ENCODE measurements around the gene MPPED2.

The MPPED2 gene

DNA sequence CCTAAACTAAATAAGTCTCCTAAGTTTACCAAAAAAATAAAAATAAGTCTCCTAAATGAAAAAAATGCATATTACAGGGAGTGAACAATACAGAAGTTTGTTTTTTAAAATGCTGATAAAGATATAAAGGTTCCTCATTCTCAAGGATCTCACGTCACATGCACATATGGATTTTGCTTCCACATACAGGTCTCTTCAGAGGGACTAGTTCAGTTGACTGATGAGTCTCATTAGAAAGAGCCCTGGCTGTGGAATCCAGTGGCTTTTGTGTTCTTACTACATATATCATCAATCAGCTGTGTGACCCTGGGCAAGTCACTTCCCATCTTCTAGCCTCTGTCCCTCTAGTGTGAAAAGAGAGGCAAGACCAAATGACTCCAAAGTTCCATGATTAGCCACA lies 43.1 kb downstream of the MPPED2 start:
- Histone ChIP-seq H3K4me3 (ENCODE audit: low read depth, low read length) (no peak overlapping the region), H3K27me3 (no peaks in the 10 kb centered on the region), H3K9me3 (no peaks in the 10 kb centered on the region), H3K36me3 (no peaks in the 10 kb centered on the region), H3K4me1 (no peaks in the 10 kb centered on the region)
- DNase-seq = no peak
- TF ChIP-seq, protein P1, sequence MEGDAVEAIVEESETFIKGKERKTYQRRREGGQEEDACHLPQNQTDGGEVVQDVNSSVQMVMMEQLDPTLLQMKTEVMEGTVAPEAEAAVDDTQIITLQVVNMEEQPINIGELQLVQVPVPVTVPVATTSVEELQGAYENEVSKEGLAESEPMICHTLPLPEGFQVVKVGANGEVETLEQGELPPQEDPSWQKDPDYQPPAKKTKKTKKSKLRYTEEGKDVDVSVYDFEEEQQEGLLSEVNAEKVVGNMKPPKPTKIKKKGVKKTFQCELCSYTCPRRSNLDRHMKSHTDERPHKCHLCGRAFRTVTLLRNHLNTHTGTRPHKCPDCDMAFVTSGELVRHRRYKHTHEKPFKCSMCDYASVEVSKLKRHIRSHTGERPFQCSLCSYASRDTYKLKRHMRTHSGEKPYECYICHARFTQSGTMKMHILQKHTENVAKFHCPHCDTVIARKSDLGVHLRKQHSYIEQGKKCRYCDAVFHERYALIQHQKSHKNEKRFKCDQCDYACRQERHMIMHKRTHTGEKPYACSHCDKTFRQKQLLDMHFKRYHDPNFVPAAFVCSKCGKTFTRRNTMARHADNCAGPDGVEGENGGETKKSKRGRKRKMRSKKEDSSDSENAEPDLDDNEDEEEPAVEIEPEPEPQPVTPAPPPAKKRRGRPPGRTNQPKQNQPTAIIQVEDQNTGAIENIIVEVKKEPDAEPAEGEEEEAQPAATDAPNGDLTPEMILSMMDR (IDR thresholded peaks at IDR 0.05; ENCODE audit: low read depth, low read length) = no peak

DNA sequence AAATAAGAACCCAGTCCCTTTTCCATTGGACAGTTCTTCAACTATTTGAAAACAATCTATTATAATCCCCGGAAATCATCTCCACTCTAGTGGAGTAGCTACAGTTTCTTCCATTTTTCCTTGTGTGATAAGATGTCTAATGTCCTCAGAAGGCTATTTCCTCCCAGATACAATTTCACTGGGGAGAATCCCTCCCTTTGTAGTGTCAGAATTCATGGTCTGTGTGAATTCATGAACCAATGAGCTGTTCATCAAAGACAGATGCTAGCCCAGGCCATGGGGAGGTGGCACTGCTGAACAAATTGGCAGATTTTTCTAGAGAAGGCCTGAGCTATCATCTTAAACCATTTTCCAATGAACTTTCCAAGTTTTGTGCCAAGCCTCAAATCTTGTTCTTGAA lies 45.4 kb downstream of the MPPED2 start:
- Histone ChIP-seq H3K27me3 (no peaks in the 10 kb centered on the region), H3K36me3 (no peaks in the 10 kb centered on the region), H3K9me3 (no peaks in the 10 kb centered on the region), H3K4me1 (no peaks in the 10 kb centered on the region), H3K4me3 (ENCODE audit: low read depth, low read length) (no peak overlapping the region)
- TF ChIP-seq, protein P1 (IDR thresholded peaks at IDR 0.05; ENCODE audit: low read depth, low read length) = no peak
- DNase-seq = no peak

DNA sequence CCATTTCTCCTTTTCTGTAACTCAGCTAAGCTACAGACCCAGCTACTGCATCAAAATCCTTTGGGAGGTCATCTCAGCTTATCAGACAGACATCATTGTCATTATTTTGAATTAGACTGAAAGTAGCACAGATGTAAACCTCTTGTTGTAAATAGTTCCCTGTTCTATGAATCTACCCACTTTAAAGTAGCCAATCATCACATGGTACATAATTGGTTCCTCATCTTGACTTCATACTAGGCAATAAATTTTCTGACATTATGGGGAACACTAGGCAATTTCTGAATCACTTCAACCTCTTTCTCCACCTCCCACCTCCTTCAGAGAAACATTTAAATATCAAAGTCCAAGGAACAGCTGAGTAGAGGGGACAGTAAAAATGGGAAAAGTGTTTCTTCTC lies 47.9 kb downstream of the MPPED2 start:
- no peaks in the 10 kb centered on the region for H3K9me3 ChIP-seq
- H3K4me3 ChIP-seq (ENCODE audit: low read depth, low read length) = no peak overlapping the region
- TF ChIP-seq, protein P1 (IDR thresholded peaks at IDR 0.05; ENCODE audit: low read depth, low read length) = no peak
- no peaks in the 10 kb centered on the region for H3K4me1 ChIP-seq
- DNase-seq = no peak
- no peaks in the 10 kb centered on the region for H3K27me3 ChIP-seq
- no peaks in the 10 kb centered on the region for H3K36me3 ChIP-seq

DNA sequence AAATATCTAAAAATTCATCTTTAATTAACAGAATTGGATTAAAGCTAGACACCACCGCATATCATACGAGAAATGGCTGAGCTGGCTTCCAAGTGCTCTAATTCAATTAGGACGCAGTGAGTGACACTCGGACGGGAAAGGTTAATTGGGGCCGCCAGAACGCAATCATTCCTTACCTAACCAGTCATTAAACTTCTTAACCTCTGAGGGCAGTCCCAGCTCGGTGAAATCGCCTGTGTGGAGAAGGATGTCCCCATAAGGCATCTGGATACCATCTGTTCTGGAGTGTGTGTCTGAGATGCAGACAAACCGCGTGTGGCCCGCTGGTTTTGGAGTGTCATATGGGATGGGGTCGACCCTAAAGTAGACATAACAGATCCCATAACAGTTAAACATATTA lies 50.3 kb downstream of the MPPED2 start:
- Histone ChIP-seq H3K36me3 (no peaks in the 10 kb centered on the region), H3K4me3 (ENCODE audit: low read depth, low read length) (no peak overlapping the region), H3K4me1 (no peaks in the 10 kb centered on the region), H3K27me3 (no peaks in the 10 kb centered on the region), H3K9me3 (no peaks in the 10 kb centered on the region)
- TF ChIP-seq, protein P1 (IDR thresholded peaks at IDR 0.05; ENCODE audit: low read depth, low read length) = no peak
- no peak for DNase-seq

DNA sequence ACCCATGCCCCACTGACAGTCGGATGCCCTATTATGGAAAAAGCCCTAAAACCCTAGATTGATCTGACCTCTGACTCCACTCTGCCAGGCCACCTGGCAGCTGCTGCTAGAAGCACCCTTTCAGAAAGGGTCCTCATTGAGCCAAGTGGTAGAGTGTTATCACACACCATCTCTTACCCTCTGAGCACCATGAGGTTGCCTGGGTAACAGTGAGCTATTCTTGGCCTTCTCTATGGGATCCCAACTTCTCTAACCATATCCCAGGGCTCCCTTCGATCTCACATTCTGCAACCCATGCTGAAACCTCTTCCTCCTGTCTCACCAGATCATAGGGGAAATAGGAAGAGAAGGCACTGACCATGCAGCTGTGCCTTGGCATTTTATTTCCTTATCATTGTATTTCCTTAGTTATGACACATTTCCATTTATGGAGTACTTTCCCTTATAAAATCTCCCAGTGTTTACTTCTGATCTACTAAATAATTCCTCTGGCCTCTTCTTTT lies 52.7 kb downstream of the MPPED2 start:
- no peak for DNase-seq
- no peaks in the 10 kb centered on the region for H3K36me3 ChIP-seq

DNA sequence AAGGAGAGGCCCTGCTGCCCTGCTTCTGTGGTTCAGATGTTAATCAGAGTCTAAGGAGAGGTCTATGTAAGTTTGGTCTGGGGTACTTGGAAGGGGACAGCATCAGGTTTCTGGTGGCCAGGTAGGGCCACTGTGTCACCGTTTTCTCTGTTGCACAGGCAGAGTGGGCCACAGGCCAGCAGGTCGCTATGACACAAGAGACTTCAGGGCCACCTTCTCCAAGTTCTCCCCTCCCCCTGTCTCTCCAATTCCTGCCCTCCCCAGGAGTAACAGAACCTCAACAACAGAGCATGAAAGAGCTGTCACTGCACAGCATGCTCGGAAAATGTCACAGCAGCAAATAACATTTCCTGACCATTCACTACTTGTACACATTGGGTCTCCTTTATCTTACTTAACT lies 58.6 kb downstream of the MPPED2 start:
- H3K36me3 ChIP-seq = no peaks in the 10 kb centered on the region
- H3K27me3 ChIP-seq = no peaks in the 10 kb centered on the region
- DNase-seq = no peak
- H3K9me3 ChIP-seq = no peaks in the 10 kb centered on the region
- H3K4me1 ChIP-seq = no peaks in the 10 kb centered on the region
- H3K4me3 ChIP-seq (ENCODE audit: low read depth, low read length) = no peak overlapping the region
- TF ChIP-seq, protein P1 (IDR thresholded peaks at IDR 0.05; ENCODE audit: low read depth, low read length) = no peak

More for the DNA sequence above, 52.7 kb downstream of the MPPED2 start:
- Histone ChIP-seq H3K9me3 (no peaks in the 10 kb centered on the region), H3K4me1 (no peaks in the 10 kb centered on the region), H3K4me3 (ENCODE audit: low read depth, low read length) (no peak overlapping the region), H3K27me3 (no peaks in the 10 kb centered on the region)
- TF ChIP-seq, protein P1 (IDR thresholded peaks at IDR 0.05; ENCODE audit: low read depth, low read length) = no peak

Measured in BE2C (cell line).